A673 (cell line): ENCODE measurements around the gene TNKS1BP1. TPM values are rescaled to one million over a fixed set of nuclear protein-coding genes. Genes with fewer than 3 reads are reported as not detected.

ENCODE experiments used
- BruUV-seq: library from RNA; stranded (reverse); fragments of 400-500 nt; replicated peaks from 2 replicates; lab custom pipeline; 2021; lab: Mats Ljungman, UMichigan
- CTCF ChIA-PET: fragments of 300-600 bp; sonication (Branson Sonifier 250); formaldehyde crosslinking; loops from one replicate; lab custom pipeline; 2022; ENCODE audit warnings: antibody characterized with exemption; lab: Charles Lee
- POLR2A ChIA-PET: fragments of 300-600 bp; sonication (Branson Sonifier 250); formaldehyde crosslinking; loops from one replicate; lab custom pipeline; 2022; ENCODE audit warnings: antibody characterized with exemption; ENCODE audit not compliant: low non-redundant PET; lab: Charles Lee
- DNase-seq: peaks from one replicate; pipeline ENCODE4 v3.0.0-alpha.2; 2015; ENCODE audit warnings: low spot score
- H3K27ac ChIP-seq: fragments of 200-600 bp; sonication (generic); 2 replicates; pipeline ENCODE4 v1.5.1; 2016; ENCODE audit warnings: mixed run types, low read depth, mild to moderate bottlenecking, mixed read lengths, antibody characterized with exemption, low read length; ENCODE audit not compliant: poor library complexity, severe bottlenecking
- H3K27me3 ChIP-seq: fragments of 200-600 bp; sonication (generic); replicated peaks from 2 replicates; pipeline ENCODE4 v1.6.1; 2017; ENCODE audit warnings: mixed run types, low read depth, mild to moderate bottlenecking, mixed read lengths, antibody characterized with exemption, low read length; ENCODE audit not compliant: insufficient read depth, poor library complexity
- H3K36me3 ChIP-seq: fragments of 200-600 bp; sonication (generic); 2 replicates; pipeline ENCODE4 v1.6.1; 2016; ENCODE audit warnings: mixed run types, mild to moderate bottlenecking, mixed read lengths, antibody characterized with exemption, low read length; ENCODE audit not compliant: insufficient read depth, poor library complexity, severe bottlenecking
- H3K4me1 ChIP-seq: fragments of 200-600 bp; sonication (generic); 2 replicates; pipeline ENCODE4 v1.6.1; 2017; ENCODE audit warnings: mixed run types, mild to moderate bottlenecking, mixed read lengths, antibody characterized with exemption, low read length; ENCODE audit not compliant: insufficient read depth, poor library complexity, severe bottlenecking
- H3K4me3 ChIP-seq: fragments of 200-600 bp; sonication (generic); 2 replicates; pipeline ENCODE4 v1.5.1; 2016; ENCODE audit warnings: low read depth, mixed run types, mild to moderate bottlenecking, mixed read lengths, low read length; ENCODE audit not compliant: poor library complexity, severe bottlenecking
- H3K9me3 ChIP-seq: fragments of 200-600 bp; sonication (generic); 2 replicates; pipeline ENCODE4 v1.6.1; 2016; ENCODE audit warnings: mixed run types, low read depth, mild to moderate bottlenecking, mixed read lengths, antibody characterized with exemption, low read length; ENCODE audit not compliant: poor library complexity, severe bottlenecking
- CTCF ChIP-seq: fragments of 300-800, 200-600 bp; sonication (generic); conservative IDR thresholded peaks from 2 replicates; pipeline ENCODE4 v1.5.1; 2017; ENCODE audit warnings: low read depth, mild to moderate bottlenecking, antibody characterized with exemption, low read length, moderate library complexity, mixed read lengths
- EZH2 ChIP-seq: fragments of 200-600 bp; sonication (generic); IDR thresholded peaks from 2 replicates; pipeline ENCODE4 v1.6.1; 2017; ENCODE audit warnings: borderline replicate concordance, low read depth, mild to moderate bottlenecking, mixed read lengths, antibody characterized with exemption, low read length; ENCODE audit not compliant: poor library complexity, severe bottlenecking
- intact Hi-C: fragments of 100-400 bp; cut with micrococcal nuclease; formaldehyde crosslinking; loops from one replicate; pipeline ENCODE4 v1.10.0; 2022; ENCODE audit not compliant: unreplicated experiment
- total RNA-seq: library from RNA; stranded (reverse); gene quantifications from 2 replicates; pipeline ENCODE4 v1.2.3, GENCODE V29; 2021

Gene TNKS1BP1
- total RNA-seq, 1 experiment from 2014 or later, result 80.4 TPM

DNA sequence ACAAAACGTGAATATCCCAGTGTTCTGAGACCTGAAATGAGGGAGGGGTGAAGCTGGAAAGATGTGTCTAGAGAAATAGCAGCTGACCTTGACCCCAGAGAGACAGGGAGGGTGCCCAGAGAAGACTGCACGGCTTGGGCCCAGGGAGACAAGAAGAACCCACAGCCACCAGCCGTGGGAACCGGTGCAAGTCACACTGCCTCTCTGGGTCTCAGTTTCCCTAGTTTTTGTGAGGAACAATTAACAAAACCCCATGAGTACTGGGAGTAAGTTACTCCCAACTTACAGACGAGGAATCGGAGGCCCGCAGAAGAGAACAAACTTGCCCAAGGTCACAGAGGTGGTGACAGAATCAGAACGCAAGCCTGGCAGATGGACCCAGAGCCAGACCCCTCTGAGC is 19.2 kb downstream of the TNKS1BP1 start:
- CTCF ChIA-PET, result no interaction called here
- no TSS peak for BruUV-seq
- no peaks in the 10 kb centered on the region for H3K9me3 ChIP-seq
- no peak for DNase-seq
- peaks cover under 1% of the 10 kb centered on the region for H3K4me1 ChIP-seq
- TF ChIP-seq EZH2, result no peak
- no peak for TF ChIP-seq CTCF
- intact Hi-C loops, result no loop called here
- H3K27me3 ChIP-seq, result no peaks in the 10 kb centered on the region
- H3K27ac ChIP-seq, result no peak overlapping the region
- peaks cover 51% of the 10 kb centered on the region for H3K36me3 ChIP-seq
- no peak overlapping the region for H3K4me3 ChIP-seq
- POLR2A ChIA-PET, result no interaction called here

DNA sequence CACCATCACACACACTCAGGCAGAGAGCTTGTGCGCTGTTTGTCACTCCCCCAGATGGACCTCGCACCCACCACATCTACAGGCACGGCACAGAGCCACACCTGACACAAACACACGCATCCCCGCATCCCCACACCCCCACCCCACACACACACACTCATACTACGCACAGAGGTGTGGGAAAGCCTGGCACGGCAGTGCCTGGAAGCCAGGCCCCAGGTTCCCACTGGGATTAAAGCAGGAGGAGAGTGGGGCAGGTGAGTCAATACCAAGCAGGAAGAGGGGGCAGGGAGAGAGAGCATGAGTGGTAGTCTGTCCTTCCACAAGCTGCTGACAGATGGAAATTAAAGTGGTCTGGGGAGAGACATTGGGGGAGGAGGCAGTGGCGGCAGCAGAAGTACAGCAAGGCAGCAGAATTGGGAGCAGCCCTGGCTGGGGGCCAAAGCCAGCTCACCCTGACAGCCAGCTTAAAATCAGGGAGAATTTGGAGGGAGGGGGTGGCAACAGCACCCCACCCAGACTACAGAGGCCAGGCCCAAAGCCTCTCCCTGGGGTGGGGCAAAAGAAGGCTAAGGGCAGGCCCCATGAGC is 20.7 kb downstream of the TNKS1BP1 start:
- H3K36me3 ChIP-seq, result peaks cover 51% of the 10 kb centered on the region
- H3K27ac ChIP-seq, result no peak overlapping the region
- H3K4me3 ChIP-seq, result no peak overlapping the region
- no TSS peak for BruUV-seq
- H3K4me1 ChIP-seq, result no peaks in the 10 kb centered on the region
- ChIA-PET CTCF (no interaction called here), POLR2A (no interaction called here)
- H3K9me3 ChIP-seq, result peaks cover 8% of the 10 kb centered on the region
- no peak for DNase-seq
- intact Hi-C loops, result no loop called here
- no peak for TF ChIP-seq CTCF
- no peak for TF ChIP-seq EZH2
- no peaks in the 10 kb centered on the region for H3K27me3 ChIP-seq

GRCh38 chr11:57303280-57303989 is 21.3 kb downstream of the TNKS1BP1 start:
- no TSS peak for BruUV-seq
- no peak for TF ChIP-seq EZH2
- no peak for TF ChIP-seq CTCF
- ChIA-PET CTCF (interaction anchor here (0.5 to 0.6 kb wide), 2 partner anchors 10 to 47 kb away, joined by 3 to 4 read pairs; no protein-coding TSS in a partner anchor), POLR2A (no interaction called here)
- Histone ChIP-seq H3K4me1 (no peaks in the 10 kb centered on the region), H3K4me3 (no peak overlapping the region), H3K27ac (no peak overlapping the region), H3K9me3 (peaks cover 11% of the 10 kb centered on the region), H3K27me3 (no peaks in the 10 kb centered on the region), H3K36me3 (peaks cover 51% of the 10 kb centered on the region)
- intact Hi-C loops, result no loop called here
- no peak for DNase-seq
